ENCODE results near the gene CWC27. TPM values are rescaled to one million over a fixed set of nuclear protein-coding genes. Genes with fewer than 3 reads are reported as not detected.

Gene CWC27
- total RNA-seq, 1 experiment from 2014 or later = 22.8 TPM

- DNase-seq = no peak
- no TSS peak for BruUV-seq (replicated peaks)
- H3K36me3 Mint-ChIP-seq (ENCODE audit: insufficient read depth, unreplicated experiment) = no peaks in the 10 kb centered on the region
- H3K9me3 Mint-ChIP-seq (ENCODE audit: low read depth, unreplicated experiment) = peaks cover 6% of the 10 kb centered on the region
- H3K4me1 Mint-ChIP-seq (ENCODE audit: low read depth, unreplicated experiment) = peaks cover 18% of the 10 kb centered on the region
- intact Hi-C loops (cut with micrococcal nuclease; ENCODE audit: unreplicated experiment) = no loop called here
- CTCF ChIA-PET = no interaction called here
- no peak overlapping the region for H3K27ac Mint-ChIP-seq (ENCODE audit: unreplicated experiment)
- no peaks in the 10 kb centered on the region for H3K27me3 Mint-ChIP-seq (ENCODE audit: unreplicated experiment)
- no peak overlapping the region for H3K4me3 Mint-ChIP-seq (ENCODE audit: low read depth, unreplicated experiment)
- no peak for TF ChIP-seq CTCF (IDR thresholded peaks at IDR 0.05; ENCODE audit: unreplicated experiment)
These were observed 173.7 kb downstream of the CWC27 start for GRCh38 chr5:64942460-64942859.

- no peaks in the 10 kb centered on the region for H3K9me3 Mint-ChIP-seq (ENCODE audit: low read depth, unreplicated experiment)
- no peak for DNase-seq
- intact Hi-C loops (cut with micrococcal nuclease; ENCODE audit: unreplicated experiment) = no loop called here
- CTCF ChIA-PET = no interaction called here
- peaks cover 7% of the 10 kb centered on the region for H3K4me1 Mint-ChIP-seq (ENCODE audit: low read depth, unreplicated experiment)
- TF ChIP-seq CTCF (IDR thresholded peaks at IDR 0.05; ENCODE audit: unreplicated experiment) = no peak
- H3K36me3 Mint-ChIP-seq (ENCODE audit: insufficient read depth, unreplicated experiment) = no peaks in the 10 kb centered on the region
- no peaks in the 10 kb centered on the region for H3K27me3 Mint-ChIP-seq (ENCODE audit: unreplicated experiment)
- H3K27ac Mint-ChIP-seq (ENCODE audit: unreplicated experiment) = no peak overlapping the region
- no TSS peak for BruUV-seq (replicated peaks)
- no peak overlapping the region for H3K4me3 Mint-ChIP-seq (ENCODE audit: low read depth, unreplicated experiment)
These were observed 176.1 kb downstream of the CWC27 start for GRCh38 chr5:64944868-64945267.

GRCh38 chr5:64947031-64947430 is 178.3 kb downstream of the CWC27 start:
- Mint-ChIP-seq H3K4me3 (ENCODE audit: low read depth, unreplicated experiment) (no peak overlapping the region), H3K27me3 (ENCODE audit: unreplicated experiment) (no peaks in the 10 kb centered on the region), H3K4me1 (ENCODE audit: low read depth, unreplicated experiment) (peaks cover 7% of the 10 kb centered on the region), H3K36me3 (ENCODE audit: insufficient read depth, unreplicated experiment) (no peaks in the 10 kb centered on the region), H3K27ac (ENCODE audit: unreplicated experiment) (no peak overlapping the region), H3K9me3 (ENCODE audit: low read depth, unreplicated experiment) (no peaks in the 10 kb centered on the region)
- TF ChIP-seq CTCF (IDR thresholded peaks at IDR 0.05; ENCODE audit: unreplicated experiment) = no peak
- intact Hi-C loops (cut with micrococcal nuclease; ENCODE audit: unreplicated experiment) = no loop called here
- DNase-seq = peak; percentile 34
- CTCF ChIA-PET = interaction anchor here (0.8 kb wide), 1 partner anchor 140 kb away, joined by 3 read pairs; no protein-coding TSS in a partner anchor
- no TSS peak for BruUV-seq (replicated peaks)

- no peak for DNase-seq
- Mint-ChIP-seq H3K36me3 (ENCODE audit: insufficient read depth, unreplicated experiment) (no peaks in the 10 kb centered on the region), H3K27ac (ENCODE audit: unreplicated experiment) (no peak overlapping the region), H3K9me3 (ENCODE audit: low read depth, unreplicated experiment) (no peaks in the 10 kb centered on the region), H3K4me1 (ENCODE audit: low read depth, unreplicated experiment) (peaks cover 7% of the 10 kb centered on the region), H3K4me3 (ENCODE audit: low read depth, unreplicated experiment) (no peak overlapping the region), H3K27me3 (ENCODE audit: unreplicated experiment) (no peaks in the 10 kb centered on the region)
- no TSS peak for BruUV-seq (replicated peaks)
- intact Hi-C loops (cut with micrococcal nuclease; ENCODE audit: unreplicated experiment) = no loop called here
- TF ChIP-seq CTCF (IDR thresholded peaks at IDR 0.05; ENCODE audit: unreplicated experiment) = no peak
- CTCF ChIA-PET = no interaction called here
These were observed 179.1 kb downstream of the CWC27 start for GRCh38 chr5:64947801-64948200.
